ENCODE results near the gene HEMK1. TPM values are rescaled to one million over a fixed set of nuclear protein-coding genes. Genes with fewer than 3 reads are reported as not detected.

HEMK1 gene
- total and polyA plus RNA-seq, 8 donors, result 23.5 to 27.6 (median 25.0) TPM

DNA sequence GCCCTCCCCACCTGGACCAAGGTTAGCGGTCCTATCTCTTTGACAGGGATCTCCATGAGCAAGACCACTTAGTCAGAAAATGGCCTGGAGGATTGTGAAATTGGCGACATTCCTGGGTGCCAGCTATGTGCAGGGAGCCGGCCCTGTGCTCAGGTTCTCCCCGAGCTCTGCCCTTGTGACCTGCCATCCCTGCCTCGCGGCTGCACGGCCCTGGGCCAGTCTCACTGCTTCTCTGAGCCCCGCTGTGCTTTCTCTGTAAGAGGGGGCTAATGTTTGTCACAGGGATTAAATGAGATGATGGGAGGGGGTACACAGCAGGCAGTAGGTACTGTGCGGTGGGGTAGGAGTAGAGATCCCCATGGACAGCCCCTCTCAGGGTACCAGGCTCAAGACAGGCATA is 16.7 kb upstream of the HEMK1 start:
- Histone ChIP-seq H3K36me3 (no peaks in the 10 kb centered on the region), H3K4me1 (no peaks in the 10 kb centered on the region), H3K27ac (no peak overlapping the region), H3K27me3 (peaks cover 0 to 6% of the 10 kb centered on the region in 2 donors), H3K4me3 (no peak overlapping the region), H3K9me3 (no peaks in the 10 kb centered on the region)
- TF ChIP-seq, protein P1, sequence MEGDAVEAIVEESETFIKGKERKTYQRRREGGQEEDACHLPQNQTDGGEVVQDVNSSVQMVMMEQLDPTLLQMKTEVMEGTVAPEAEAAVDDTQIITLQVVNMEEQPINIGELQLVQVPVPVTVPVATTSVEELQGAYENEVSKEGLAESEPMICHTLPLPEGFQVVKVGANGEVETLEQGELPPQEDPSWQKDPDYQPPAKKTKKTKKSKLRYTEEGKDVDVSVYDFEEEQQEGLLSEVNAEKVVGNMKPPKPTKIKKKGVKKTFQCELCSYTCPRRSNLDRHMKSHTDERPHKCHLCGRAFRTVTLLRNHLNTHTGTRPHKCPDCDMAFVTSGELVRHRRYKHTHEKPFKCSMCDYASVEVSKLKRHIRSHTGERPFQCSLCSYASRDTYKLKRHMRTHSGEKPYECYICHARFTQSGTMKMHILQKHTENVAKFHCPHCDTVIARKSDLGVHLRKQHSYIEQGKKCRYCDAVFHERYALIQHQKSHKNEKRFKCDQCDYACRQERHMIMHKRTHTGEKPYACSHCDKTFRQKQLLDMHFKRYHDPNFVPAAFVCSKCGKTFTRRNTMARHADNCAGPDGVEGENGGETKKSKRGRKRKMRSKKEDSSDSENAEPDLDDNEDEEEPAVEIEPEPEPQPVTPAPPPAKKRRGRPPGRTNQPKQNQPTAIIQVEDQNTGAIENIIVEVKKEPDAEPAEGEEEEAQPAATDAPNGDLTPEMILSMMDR (IDR thresholded peaks at IDR 0.05), result no peak
- intact Hi-C loops (cut with DNase I), result no loop called here
- DNase-seq, result no peak
- no peak for ATAC-seq

DNA sequence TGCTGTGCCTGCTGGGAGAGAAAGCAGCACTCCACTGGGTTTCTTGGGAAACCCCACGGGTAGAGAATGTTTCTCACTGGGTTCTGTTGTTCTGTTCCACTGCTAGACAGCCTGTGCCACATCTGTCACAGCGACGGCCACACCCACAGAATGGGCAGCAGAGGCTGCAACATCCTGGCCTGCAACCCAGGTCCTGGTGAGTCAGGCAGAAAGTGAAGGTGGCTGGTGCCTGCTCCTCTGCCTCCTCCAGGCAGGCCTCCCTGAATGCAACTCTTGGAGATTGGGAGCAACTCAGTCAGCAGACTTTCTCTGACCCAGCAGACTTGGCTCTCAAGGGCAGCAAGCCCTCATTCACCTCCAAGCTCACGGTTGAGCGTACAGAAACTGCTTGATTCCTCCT is 14.8 kb upstream of the HEMK1 start:
- H3K4me3 ChIP-seq, result no peak overlapping the region
- H3K4me1 ChIP-seq, result no peaks in the 10 kb centered on the region
- no peak for DNase-seq
- no peaks in the 10 kb centered on the region for H3K36me3 ChIP-seq
- H3K27me3 ChIP-seq, result peaks cover 0 to 6% of the 10 kb centered on the region in 2 donors
- H3K9me3 ChIP-seq, result no peaks in the 10 kb centered on the region
- TF ChIP-seq, protein P1 (IDR thresholded peaks at IDR 0.05), result no peak
- no peak for ATAC-seq
- intact Hi-C loops (cut with DNase I), result no loop called here
- no peak overlapping the region for H3K27ac ChIP-seq

DNA sequence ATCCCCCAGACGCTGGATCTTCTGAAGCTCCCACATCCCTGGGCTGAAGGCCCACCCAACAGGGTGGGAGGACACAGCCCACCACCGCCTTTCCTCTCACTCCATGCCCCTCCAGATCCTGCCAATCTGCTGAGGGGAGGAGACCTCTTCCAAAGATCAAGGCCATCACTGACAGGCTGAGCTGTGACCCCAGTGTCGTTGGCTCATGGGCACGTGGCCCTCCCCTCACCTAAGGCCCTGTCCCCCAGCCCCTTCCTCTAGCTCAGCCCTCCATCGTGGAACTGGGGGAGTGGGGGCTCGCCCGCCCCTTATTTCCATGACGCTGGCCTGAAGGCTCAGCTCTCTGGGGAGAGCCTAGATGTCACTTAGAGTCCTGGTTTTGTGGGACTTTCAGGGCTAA is 12.2 kb upstream of the HEMK1 start:
- intact Hi-C loops (cut with DNase I), result no loop called here

DNA sequence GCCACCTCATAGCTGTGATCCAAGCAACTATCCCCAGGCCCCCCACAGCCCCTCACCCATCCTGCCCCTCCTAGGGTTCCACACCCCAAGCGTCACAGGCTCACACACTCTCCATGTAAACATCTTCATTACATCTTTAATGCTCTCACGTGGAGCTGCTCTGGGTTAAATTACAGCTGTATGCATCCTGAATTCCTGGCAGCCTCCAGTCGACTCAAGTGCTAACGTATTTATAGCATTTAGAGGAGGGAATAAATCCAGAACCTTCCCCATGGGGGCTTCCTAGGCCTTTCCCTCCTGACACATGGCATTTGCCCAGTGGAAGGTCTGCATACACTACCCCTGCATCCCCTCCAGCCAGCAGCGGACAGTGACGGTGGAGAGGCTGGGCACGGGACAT is 11.4 kb upstream of the HEMK1 start:
- no peaks in the 10 kb centered on the region for H3K4me1 ChIP-seq
- no peak for DNase-seq
- ATAC-seq, result no peak
- TF ChIP-seq, protein P1 (IDR thresholded peaks at IDR 0.05), result no peak
- no peak overlapping the region for H3K4me3 ChIP-seq
- no peaks in the 10 kb centered on the region for H3K9me3 ChIP-seq
- H3K36me3 ChIP-seq, result no peaks in the 10 kb centered on the region
- H3K27ac ChIP-seq, result no peak overlapping the region
- peaks cover 0 to 6% of the 10 kb centered on the region in 2 donors for H3K27me3 ChIP-seq
- intact Hi-C loops (cut with DNase I), result no loop called here

More for the DNA sequence above, 12.2 kb upstream of the HEMK1 start:
- Histone ChIP-seq H3K9me3 (no peaks in the 10 kb centered on the region), H3K27ac (no peak overlapping the region), H3K36me3 (no peaks in the 10 kb centered on the region), H3K4me3 (no peak overlapping the region), H3K4me1 (no peaks in the 10 kb centered on the region), H3K27me3 (peaks cover 0 to 6% of the 10 kb centered on the region in 2 donors)
- TF ChIP-seq, protein P1 (IDR thresholded peaks at IDR 0.05), result no peak
- DNase-seq (no peak), ATAC-seq (no peak)

DNA sequence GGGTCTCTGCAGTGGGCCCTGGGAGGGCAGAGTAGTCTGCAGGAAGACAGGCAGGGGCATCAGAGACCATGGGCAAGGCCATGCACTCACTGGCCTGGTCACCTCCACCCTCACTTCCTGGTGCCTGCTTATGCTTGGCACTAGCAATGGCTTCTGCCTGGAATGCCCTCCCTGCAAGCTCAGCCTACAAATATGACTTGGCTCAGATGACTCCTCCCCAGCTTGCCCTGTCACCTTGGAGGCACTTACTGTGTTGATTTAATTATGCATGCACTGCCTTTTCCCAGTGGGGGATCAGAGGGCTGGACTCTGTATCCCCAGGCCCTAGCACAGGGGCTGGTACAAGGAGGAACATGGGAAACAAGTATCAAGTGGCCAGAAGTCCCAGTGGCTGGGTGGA is 9.6 kb upstream of the HEMK1 start:
- intact Hi-C loops (cut with DNase I), result no loop called here
- H3K36me3 ChIP-seq, result no peaks in the 10 kb centered on the region
- no peaks in the 10 kb centered on the region for H3K9me3 ChIP-seq
- peaks cover 0 to 6% of the 10 kb centered on the region in 2 donors for H3K27me3 ChIP-seq
- ATAC-seq (peak; percentile 38), DNase-seq (no peak)
- H3K4me1 ChIP-seq, result no peaks in the 10 kb centered on the region
- no peak overlapping the region for H3K27ac ChIP-seq
- no peak overlapping the region for H3K4me3 ChIP-seq
- TF ChIP-seq, protein P1 (IDR thresholded peaks at IDR 0.05), result no peak

Measured in left lung (tissue), 10 donors.